Activated CD8-positive, alpha-beta T cell treated with anti-CD3 and anti-CD28 coated beads for 36 hours (primary cell): ENCODE results near the gene METTL1. TPM values are rescaled to one million over a fixed set of nuclear protein-coding genes. Genes with fewer than 3 reads are reported as not detected.

Experiments used
- ATAC-seq: fragments of 200-7000 bp; cut with Tn5 transposase; one replicate; pipeline ENCODE4 v1.10.0; 2021; ENCODE audit warnings: mild to moderate bottlenecking, moderate library complexity
- CTCF ChIA-PET: fragments of 350-600 bp; sonication (Branson Sonifier 250); formaldehyde crosslinking; loops from one replicate; lab custom pipeline; 2021; ENCODE audit warnings: antibody characterized with exemption; lab: Charles Lee
- POLR2A ChIA-PET: fragments of 350-600 bp; sonication (Branson Sonifier 250); formaldehyde crosslinking; loops from one replicate; lab custom pipeline; 2021; ENCODE audit warnings: antibody characterized with exemption; lab: Charles Lee
- DNase-seq: peaks from one replicate; pipeline ENCODE4 v3.0.0-alpha.2; 2020
- H3K27ac Mint-ChIP-seq: one replicate; pipeline ENCODE4 v1.8.0; 2021; ENCODE audit warnings: mild to moderate bottlenecking, mixed read lengths
- H3K27me3 Mint-ChIP-seq: one replicate; pipeline ENCODE4 v1.8.0; 2021; ENCODE audit warnings: mixed read lengths
- H3K36me3 Mint-ChIP-seq: one replicate; pipeline ENCODE4 v1.8.0; 2021; ENCODE audit warnings: low read depth, mixed read lengths
- H3K4me1 Mint-ChIP-seq: one replicate; pipeline ENCODE4 v1.8.0; 2021; ENCODE audit warnings: low read depth, mixed read lengths
- H3K4me3 Mint-ChIP-seq: one replicate; pipeline ENCODE4 v1.8.0; 2021; ENCODE audit warnings: mild to moderate bottlenecking, moderate library complexity, mixed read lengths
- H3K9me3 Mint-ChIP-seq: one replicate; pipeline ENCODE4 v1.8.0; 2021; ENCODE audit warnings: mixed read lengths
- intact Hi-C: fragments of 100-400 bp; cut with micrococcal nuclease; formaldehyde crosslinking; loops from one replicate; pipeline ENCODE4 v1.10.0; 2022
- total RNA-seq, 2 experiments: library from RNA; stranded (reverse); gene quantifications; one replicate each; pipeline ENCODE4 v1.2.3, GENCODE V29; 2021
- TF ChIP-seq, protein P1 (sequence below): fragments of 200-600 bp; IDR thresholded peaks from one replicate; pipeline ENCODE4 v1.8.0; 2022; ENCODE audit warnings: antibody characterized with exemption, mild to moderate bottlenecking

METTL1 gene
- total RNA-seq, 2 experiments from 2014 or later, result 29.6 to 34.1 TPM

DNA sequence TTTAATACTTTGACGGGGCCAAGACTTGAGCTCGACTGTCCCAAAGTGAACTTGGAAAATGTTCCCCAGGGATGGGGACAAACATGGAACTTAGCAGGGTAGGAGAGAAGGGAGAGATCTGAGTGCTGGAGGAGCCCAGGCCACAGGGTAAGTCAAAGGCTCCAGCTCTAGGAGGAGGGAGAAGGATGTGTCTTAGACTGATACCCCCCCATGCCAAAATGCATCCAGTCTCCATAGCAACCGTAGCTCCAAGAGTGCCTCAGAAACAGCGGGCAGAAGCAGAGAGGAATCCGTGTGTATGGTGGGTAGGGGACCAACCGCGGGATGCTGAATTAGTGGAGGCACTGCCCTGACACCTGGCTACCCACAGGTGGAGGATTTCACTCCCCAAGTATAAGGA, 32.5 kb downstream of the METTL1 start:
- intact Hi-C loops, result no loop called here
- TF ChIP-seq, protein P1, sequence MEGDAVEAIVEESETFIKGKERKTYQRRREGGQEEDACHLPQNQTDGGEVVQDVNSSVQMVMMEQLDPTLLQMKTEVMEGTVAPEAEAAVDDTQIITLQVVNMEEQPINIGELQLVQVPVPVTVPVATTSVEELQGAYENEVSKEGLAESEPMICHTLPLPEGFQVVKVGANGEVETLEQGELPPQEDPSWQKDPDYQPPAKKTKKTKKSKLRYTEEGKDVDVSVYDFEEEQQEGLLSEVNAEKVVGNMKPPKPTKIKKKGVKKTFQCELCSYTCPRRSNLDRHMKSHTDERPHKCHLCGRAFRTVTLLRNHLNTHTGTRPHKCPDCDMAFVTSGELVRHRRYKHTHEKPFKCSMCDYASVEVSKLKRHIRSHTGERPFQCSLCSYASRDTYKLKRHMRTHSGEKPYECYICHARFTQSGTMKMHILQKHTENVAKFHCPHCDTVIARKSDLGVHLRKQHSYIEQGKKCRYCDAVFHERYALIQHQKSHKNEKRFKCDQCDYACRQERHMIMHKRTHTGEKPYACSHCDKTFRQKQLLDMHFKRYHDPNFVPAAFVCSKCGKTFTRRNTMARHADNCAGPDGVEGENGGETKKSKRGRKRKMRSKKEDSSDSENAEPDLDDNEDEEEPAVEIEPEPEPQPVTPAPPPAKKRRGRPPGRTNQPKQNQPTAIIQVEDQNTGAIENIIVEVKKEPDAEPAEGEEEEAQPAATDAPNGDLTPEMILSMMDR, result no peak
- Mint-ChIP-seq H3K27ac (peak overlapping the region; percentile 69), H3K36me3 (peaks cover 14% of the 10 kb centered on the region), H3K4me1 (peaks cover 42% of the 10 kb centered on the region), H3K27me3 (no peaks in the 10 kb centered on the region), H3K9me3 (no peaks in the 10 kb centered on the region), H3K4me3 (peak overlapping the region; percentile 98)
- DNase-seq, result no peak
- ATAC-seq, result no peak
- POLR2A ChIA-PET, result interaction anchor here (2.5 kb wide), 1 partner anchor 17 kb away, joined by 9 read pairs; no protein-coding TSS in a partner anchor
- CTCF ChIA-PET, result interaction anchor here (1.0 to 1.3 kb wide), 2 partner anchors 17 to 156 kb away, joined by 3 read pairs; no protein-coding TSS in a partner anchor

DNA sequence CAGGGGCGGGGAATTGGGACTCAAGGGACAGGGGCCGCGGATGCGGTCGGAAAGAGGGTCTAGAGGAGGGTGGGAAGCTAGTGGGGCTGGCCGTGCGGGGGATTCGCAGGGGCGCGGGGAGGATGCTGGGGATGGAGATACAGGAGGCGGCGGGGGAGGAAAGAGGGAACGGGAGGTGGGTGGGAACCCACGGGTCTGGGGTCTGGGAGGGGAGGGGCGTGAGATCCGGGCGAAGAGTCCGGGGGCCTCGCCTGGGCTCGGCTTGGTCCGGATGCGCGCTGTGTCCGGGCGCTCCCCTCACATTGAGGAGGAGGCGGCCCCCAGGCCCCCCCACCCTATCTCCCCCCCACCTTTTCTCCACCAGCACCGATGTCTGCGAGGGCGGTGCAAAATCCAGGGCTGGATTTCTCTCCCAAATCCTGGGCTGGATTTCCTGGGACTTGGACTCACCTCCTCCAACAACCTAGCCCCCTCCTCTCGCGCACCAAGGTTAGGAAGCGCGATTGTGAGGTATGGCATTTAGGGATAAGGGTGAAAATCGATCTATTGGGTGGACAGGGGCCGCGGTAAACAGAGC, 33.2 kb downstream of the METTL1 start, which contains the start of gene AGAP2:
Gene AGAP2 (minus strand): TSS at position 82 of the 577 bp plus-strand sequence. CDS start 496 bp downstream, outside the sequence.
- peaks cover 14% of the 10 kb centered on the region for H3K36me3 Mint-ChIP-seq
- no peaks in the 10 kb centered on the region for H3K9me3 Mint-ChIP-seq
- intact Hi-C loops, result no loop called here
- H3K4me1 Mint-ChIP-seq, result peaks cover 35% of the 10 kb centered on the region
- POLR2A ChIA-PET, result no interaction called here
- H3K27ac Mint-ChIP-seq, result peak within 1 kb of the TSS; percentile 69
- no peak for DNase-seq
- H3K27me3 Mint-ChIP-seq, result no peaks in the 10 kb centered on the region
- TF ChIP-seq, protein P1, result no peak
- peak within 1 kb of the TSS; percentile 98 for H3K4me3 Mint-ChIP-seq
- CTCF ChIA-PET, result interaction anchor here (1.0 to 1.3 kb wide), 2 partner anchors 18 to 155 kb away, joined by 3 read pairs; no protein-coding TSS in a partner anchor
- ATAC-seq, result no peak

DNA sequence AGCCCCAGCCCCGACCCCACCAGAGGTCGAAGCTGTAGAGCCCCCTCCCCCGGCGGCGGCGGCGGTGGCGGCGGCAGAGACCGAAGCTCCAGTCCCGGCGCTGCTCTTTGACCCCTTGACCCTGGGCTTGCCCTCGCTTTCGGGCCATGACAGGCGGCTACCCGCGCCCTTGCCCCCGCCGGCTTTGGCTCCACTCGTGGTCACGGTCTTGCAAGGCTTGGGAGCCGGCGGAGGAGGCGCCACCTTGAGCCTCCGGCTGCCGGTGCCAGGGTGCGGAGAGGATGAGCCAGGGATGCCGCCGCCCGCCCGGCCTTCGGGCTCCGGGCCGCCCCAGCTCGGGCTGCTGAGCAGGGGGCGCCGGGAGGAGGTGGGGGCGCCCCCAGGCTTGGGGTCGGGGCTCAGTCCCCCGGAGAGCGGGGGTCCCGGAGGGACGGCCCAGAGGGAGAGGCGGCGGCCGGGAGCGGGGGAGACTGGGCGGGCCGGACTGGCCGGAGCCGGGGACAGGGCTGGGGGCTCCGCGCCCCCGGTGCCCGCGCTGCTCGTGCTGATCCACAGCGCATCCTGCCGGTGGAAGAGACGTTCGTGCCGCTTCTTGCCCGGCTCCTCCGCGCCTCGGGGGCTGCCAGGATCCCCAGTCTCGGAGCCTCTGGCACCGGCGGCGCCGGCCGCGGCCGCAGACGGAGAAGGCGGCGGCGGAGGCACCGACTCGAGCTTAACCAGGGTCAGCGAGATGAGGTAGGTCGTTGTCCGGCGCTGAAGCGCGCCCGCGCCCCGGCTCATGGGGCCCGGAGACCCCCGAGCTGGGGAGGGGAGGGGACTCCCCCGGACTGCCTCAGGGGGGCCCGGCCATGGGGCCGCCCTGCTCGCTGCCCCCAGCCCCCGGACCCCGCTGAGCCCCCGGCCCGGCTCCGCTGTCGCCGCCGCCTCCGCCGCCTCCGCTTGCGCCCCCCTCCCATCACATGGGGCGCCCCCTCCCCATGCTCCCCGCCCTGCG, 34.1 kb downstream of the METTL1 start:
- intact Hi-C loops, result no loop called here
- ATAC-seq (no peak), DNase-seq (no peak)
- no peak overlapping the region for H3K27ac Mint-ChIP-seq
- H3K9me3 Mint-ChIP-seq, result no peaks in the 10 kb centered on the region
- ChIA-PET CTCF (no interaction called here), POLR2A (interaction anchor here (0.6 kb wide), 1 partner anchor 18 kb away, joined by 3 read pairs; no protein-coding TSS in a partner anchor)
- H3K4me3 Mint-ChIP-seq, result no peak overlapping the region
- H3K4me1 Mint-ChIP-seq, result peaks cover 34% of the 10 kb centered on the region
- TF ChIP-seq, protein P1, result no peak
- H3K36me3 Mint-ChIP-seq, result peaks cover 17% of the 10 kb centered on the region
- no peaks in the 10 kb centered on the region for H3K27me3 Mint-ChIP-seq

DNA sequence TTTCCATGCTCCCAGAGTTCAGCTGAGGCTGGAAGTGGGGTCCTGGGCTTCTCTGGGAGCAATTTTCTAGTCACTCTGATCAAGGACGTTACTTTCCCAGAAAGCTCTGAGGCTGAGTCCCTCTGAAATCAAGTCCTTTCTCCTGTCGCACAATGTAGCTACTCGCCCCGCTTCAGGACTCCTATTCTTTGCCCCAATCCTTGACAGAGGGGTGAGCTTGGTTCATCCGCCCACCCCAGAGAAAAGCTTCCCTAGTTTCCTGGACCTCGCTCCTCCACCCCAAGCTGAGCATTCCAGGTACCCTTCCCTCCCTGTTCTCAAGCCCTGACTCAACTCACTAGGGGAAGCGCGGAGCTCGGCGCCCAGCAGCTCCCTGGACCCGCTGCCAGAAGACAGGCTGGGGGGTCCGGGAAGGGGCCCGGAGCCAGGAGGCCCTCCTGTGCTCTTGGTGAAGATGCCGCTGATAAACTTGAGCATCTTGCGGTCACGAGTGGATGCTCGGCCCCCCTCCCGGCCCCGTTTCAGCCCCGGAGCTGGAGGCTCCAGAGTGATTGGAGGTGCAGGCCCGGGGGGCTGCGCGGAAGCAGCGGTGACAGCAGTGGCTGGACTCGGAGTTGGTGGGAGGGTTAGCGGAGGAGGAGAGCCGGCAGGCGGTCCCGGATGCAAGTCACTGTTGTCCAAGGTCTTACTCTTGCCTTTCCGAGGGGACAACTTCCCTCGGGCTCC, 35.0 kb downstream of the METTL1 start:
- ChIA-PET CTCF (interaction anchor here (1.2 to 1.4 kb wide), 2 partner anchors 13 to 20 kb away, joined by 3 to 4 read pairs; no protein-coding TSS in a partner anchor), POLR2A (interaction anchor here (0.6 to 0.8 kb wide), 3 partner anchors 12 to 330 kb away, joined by 3 read pairs; no protein-coding TSS in a partner anchor)
- Mint-ChIP-seq H3K27me3 (no peaks in the 10 kb centered on the region), H3K27ac (peak overlapping the region; percentile 46), H3K9me3 (no peaks in the 10 kb centered on the region), H3K4me3 (no peak overlapping the region), H3K36me3 (peaks cover 22% of the 10 kb centered on the region), H3K4me1 (peaks cover 30% of the 10 kb centered on the region)
- TF ChIP-seq, protein P1, result no peak
- intact Hi-C loops, result no loop called here
- ATAC-seq, result no peak
- DNase-seq, result no peak
